HG03571 (cell line): ENCODE data around the gene LRTM1.

Experiments used
- ATAC-seq: cut with Tn5 transposase; IDR thresholded peaks from one replicate; pipeline ENCODE4 v1.9.1; 2021; ENCODE audit not compliant: unreplicated experiment

Gene LRTM1

GRCh38 chr3:54928046-54928770 is at the start of gene LRTM1:
LRTM1 (minus strand) TSS chr3:54928059; CDS start chr3:54927911, 148 bp downstream.
- no peak for ATAC-seq

DNA sequence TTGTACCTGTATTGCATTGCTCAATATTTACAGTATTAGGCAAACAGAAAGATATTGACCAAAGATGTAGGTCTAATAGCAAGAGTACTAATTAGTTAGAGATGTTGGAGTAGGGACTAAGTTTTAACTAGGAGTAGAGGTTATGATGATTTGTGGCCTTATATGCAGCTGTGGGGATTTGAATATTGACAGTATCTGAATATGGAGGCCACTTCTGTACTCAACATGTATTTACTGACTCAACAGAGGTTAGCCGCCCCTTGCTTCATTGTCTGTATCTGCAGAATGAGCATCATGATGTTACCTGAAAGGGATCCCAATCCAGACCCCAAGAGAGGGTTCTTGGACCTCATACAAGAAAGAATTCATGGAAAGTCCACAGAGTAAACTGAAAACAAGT is 49.6 kb upstream of the LRTM1 start:
- ATAC-seq, result no peak

GRCh38 chr3:54970895-54971294 is 43.0 kb upstream of the LRTM1 start:
- ATAC-seq, result no peak

GRCh38 chr3:54969652-54970051 is 41.8 kb upstream of the LRTM1 start:
- ATAC-seq, result no peak

DNA sequence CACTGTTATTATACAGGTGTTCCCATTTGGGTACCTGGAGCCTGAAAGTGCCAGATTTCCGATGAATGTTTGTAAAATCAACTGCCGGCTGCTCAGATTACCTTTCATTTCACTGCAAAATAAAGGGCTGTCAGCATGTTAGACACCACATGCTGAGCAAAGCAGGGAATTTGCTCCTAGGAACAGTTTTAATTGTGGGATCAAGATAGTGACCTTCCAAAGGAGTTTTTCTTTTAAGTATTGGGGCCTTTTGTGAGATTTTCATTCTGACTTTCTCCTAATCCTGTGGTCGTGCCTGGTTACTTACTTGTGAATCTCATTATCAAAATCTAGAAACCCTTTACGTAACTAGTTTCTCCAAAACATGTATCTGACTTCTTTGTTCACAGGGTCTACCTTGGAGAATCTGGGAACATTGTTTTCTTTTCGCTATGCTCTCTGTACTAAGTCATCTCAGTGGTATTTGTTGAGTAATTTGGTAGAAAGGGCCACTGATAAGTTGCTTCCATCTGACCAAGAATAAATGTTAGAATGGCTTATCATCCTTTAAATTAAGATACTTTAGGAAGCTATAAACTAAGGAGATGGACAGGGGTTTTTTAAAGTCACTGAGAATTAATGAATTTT is 40.8 kb upstream of the LRTM1 start:
- ATAC-seq, result no peak

DNA sequence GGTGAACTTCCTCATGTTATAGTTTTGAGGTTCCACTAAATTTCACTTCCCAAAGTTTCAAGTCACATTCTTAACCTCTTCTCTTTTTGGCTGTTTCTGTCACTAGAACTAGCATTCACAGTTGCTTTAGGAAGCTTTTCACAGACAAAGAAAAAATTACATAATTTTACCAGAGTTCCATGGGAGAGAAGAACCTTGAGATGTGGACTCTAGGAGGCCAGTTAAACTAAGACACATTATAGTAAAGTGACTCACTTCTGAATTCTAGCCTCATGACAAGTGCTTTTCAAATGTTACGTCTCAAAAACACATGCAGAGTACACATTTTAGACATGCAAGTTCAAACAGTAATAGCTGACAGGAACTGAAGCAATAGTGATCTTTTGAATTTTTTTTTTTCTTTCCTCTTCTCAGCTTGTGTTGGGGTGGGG is 39.9 kb upstream of the LRTM1 start:
- no peak for ATAC-seq

DNA sequence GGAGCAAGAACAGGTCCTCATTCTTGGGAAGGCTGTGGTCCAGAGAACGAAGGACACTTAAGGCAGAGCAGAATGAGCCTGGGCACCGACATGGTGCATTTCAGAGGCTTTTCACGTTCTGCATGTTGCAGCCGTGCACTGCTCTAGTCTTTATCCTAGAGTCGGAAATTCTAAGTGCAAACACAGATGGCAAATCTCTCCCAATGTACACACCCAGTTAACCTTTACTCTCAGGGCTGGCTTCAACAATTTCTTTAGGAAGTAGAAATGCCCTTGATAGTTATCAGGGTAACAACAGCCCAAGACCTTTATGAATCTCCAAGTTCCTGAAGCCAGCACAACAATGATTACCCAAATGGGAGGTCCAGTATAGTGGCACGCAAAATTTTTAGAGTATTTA is 39.1 kb upstream of the LRTM1 start:
- no peak for ATAC-seq

- ATAC-seq, result no peak
Observed at GRCh38 chr3:54965746-54966145, 37.9 kb upstream of the LRTM1 start.

- ATAC-seq, result no peak
Observed at GRCh38 chr3:54964081-54964480, 36.2 kb upstream of the LRTM1 start.

- no peak for ATAC-seq
Observed at GRCh38 chr3:54963641-54964040, 35.8 kb upstream of the LRTM1 start.

DNA sequence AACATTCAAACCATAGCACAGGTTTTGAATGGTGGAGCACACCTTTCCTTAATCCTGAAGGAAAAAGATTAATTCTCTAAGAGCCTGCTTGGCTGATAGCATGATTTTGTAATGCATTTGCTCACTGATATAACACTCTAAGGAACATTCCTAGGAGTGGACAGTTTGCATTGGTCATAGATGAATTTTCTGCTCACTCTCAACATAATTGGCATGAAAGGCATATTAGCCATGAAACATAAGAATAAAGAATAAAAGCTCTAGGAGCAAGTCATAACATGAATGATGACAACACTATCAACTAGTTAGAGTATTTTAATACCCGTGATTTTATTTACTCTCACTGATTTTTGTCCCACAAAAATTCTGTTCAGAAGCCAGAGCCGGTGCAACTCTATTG is 34.3 kb upstream of the LRTM1 start:
- ATAC-seq, result no peak

GRCh38 chr3:54960701-54961100 is 32.8 kb upstream of the LRTM1 start:
- no peak for ATAC-seq

DNA sequence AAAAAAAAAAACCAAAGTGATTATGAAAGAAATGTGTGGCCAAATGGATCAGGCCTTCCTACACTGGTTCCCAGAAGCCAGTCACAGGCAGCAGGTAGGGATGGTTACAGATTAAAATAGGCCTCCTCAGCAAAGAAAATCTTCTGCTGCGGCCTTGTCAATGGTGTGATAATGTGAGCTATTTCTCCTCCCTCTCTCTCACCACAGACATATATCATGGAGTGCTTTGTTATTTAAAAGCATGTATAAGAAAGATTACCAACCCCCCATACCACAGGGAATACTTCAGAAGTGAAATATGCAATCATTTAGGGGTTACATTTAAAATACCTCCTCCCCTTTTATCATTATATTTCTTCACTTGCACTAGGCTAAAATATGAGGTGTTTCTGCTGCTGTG is 32.2 kb upstream of the LRTM1 start:
- no peak for ATAC-seq

- no peak for ATAC-seq
Observed at GRCh38 chr3:54957711-54958110, 29.9 kb upstream of the LRTM1 start.

DNA sequence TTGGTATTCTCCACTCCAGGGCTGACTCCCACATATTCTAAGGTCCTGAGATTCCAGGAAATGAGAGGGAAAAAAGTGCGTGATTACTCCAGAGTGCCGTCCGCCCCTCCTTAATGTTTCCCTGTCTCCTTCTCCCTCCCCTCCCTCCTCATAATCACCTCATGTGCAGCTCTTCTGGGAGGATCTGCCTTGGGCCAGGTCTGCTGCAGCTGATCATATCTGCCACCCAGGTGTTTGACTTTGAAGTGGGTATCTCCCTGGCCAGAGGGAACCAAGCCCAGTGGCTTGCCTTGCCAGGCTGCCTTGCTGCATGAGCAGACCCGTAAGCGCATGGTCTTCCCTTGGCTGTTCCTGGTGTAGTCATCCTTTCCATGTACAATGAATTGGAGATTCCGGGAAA is 28.1 kb upstream of the LRTM1 start:
- no peak for ATAC-seq

DNA sequence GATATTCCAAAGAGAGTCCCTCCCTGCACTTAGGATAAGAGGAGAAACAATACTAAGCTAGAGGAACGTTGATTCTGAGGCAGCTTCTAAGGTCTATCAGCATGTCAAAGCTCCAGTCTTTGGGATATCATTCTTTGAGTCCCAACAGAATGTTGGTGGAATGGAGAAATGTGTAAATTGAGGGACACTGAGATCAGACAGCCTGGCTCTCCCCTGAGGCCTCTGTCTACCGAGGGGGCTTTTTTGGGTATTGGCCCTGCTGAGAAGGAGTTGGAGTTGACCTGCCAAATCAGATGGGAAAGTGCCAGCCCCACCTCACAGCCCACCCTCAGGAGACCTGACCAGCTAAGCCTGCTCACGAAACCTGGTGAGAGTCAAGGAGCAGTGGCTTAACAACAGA is 27.6 kb upstream of the LRTM1 start:
- ATAC-seq, result no peak

- ATAC-seq, result no peak
Observed at GRCh38 chr3:54954521-54954920, 26.7 kb upstream of the LRTM1 start.

DNA sequence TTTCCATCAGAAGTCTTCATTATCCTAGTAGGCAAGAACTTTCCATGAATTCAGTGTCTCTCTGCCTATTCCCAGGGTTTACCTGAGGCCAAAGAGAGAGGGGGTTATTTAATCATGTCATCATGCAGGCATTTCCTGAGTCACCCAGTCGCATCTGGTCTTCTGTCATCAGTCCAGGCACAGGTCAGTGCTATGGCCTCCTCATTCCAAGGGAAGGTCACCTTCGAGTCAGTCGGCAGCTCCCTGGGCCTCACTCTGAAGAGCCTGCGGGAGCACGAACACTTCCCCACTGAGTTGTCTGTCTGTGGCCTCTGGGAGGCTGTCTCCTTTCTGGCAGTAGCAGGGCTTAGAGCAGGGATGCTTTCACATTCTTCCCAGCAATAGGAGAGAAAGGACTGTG is 26.2 kb upstream of the LRTM1 start:
- ATAC-seq, result no peak

DNA sequence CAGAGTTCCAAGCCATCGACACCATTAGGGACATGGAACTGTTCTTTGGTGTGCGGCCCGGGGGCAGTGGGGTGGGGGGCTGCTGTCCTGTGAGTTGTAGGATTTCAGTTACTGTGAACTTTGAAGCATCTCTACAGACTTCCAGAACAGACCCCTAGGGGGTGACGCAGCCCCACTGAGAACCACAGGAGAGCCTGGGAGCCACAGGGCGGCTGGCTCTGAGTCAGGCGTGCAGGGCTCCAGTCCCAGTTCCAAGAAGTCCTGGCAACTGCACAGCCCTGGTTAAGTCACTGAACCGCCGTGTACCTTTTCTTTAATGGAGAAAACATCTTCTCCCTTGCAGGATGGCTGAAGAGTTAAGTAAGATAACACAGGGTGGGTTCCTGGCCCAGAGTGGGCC is 23.5 kb upstream of the LRTM1 start:
- ATAC-seq, result no peak

GRCh38 chr3:54950391-54951003 is 22.6 kb upstream of the LRTM1 start:
- no peak for ATAC-seq

- ATAC-seq, result no peak
Observed at GRCh38 chr3:54949491-54950044, 21.7 kb upstream of the LRTM1 start.

DNA sequence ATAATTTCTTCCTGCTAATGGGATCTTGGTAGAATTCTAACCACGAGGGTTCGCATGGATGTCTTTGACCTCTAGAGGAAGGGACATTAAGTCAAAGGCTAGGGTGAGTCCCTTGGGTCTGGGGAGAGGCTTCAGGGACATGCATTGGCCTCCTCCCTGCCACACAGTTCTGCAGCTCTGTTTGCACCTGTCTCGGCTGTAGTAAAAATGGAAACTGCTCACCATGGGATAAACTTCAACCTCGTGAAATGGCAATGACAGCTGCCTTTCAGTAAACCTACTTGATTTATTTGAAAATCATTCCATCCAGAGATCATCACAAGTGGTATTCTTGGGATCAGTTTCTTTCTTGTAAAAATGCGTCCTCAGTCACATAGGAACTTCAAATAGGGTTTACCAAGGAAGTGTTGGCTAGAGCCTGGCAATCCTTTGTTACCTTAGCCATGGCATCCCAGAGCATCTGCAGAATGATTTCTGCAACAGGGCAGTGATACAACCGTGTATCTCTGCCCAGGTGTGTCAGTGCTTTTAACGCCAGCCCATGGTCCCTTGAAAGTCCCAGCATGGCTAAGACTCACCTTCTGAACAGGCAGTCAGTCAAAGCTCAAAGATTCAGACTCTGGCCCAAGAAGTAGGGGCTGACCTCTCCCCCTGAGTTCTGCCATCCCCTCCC is 14.0 kb upstream of the LRTM1 start:
- no peak for ATAC-seq
